Right atrium auricular region (tissue), 2 donors: ENCODE measurements around the gene C10orf71. TPM values are rescaled to one million over a fixed set of nuclear protein-coding genes. Genes with fewer than 3 reads are reported as not detected.

Source experiments
- DNase-seq: peaks from one replicate; pipeline ENCODE4 v3.0.0-alpha.2; 2019; ENCODE audit warnings: low spot score
- H3K27ac ChIP-seq, 2 donors: fragments of 200-600 bp; sonication (generic); 1 replicate in 1 of 2; 2 replicates in 1 of 2; pipeline ENCODE4 v1.5.1; 2016 to 2019
- H3K27me3 ChIP-seq, 2 donors: fragments of 200-600 bp; sonication (generic); one replicate each; pipeline versions ENCODE4 v1.5.1 to v1.6.0; 2017 to 2019
- H3K36me3 ChIP-seq: fragments of 200-600 bp; sonication (generic); one replicate; pipeline ENCODE4 v1.5.1; 2016
- H3K4me1 ChIP-seq, 2 donors: fragments of 200-600 bp; sonication (generic); one replicate each; pipeline versions ENCODE4 v1.5.1 to v1.6.0; 2017 to 2019
- H3K4me3 ChIP-seq, 2 donors: fragments of 200-600 bp; sonication (generic); 1 replicate in 1 of 2; 2 replicates in 1 of 2; pipeline ENCODE4 v1.5.1; 2017 to 2019; ENCODE audit warnings: mild to moderate bottlenecking in 1 of 2, moderate library complexity in 1 of 2
- H3K9me3 ChIP-seq, 2 donors: fragments of 200-600 bp; sonication (generic); one replicate each; pipeline ENCODE4 v1.5.1; 2019
- total RNA-seq, 2 donors: library from RNA; depleted of rRNA; stranded (reverse); fragments of >200 nt; gene quantifications; one replicate each; pipeline ENCODE4 v1.1.0, GENCODE V29; 2016
- TF ChIP-seq, protein P1 (sequence below), 2 donors: fragments of 200-600 bp; sonication (generic); IDR thresholded peaks; one replicate each; pipeline ENCODE4 v1.5.1; 2019; ENCODE audit warnings: antibody characterized with exemption in 2 of 2

C10orf71 gene
- total RNA-seq, 2 donors from 2014 or later: 34.9 to 48.2 TPM

GRCh38 chr10:49349390-49349789 is 50.4 kb downstream of the C10orf71 start:
- H3K27me3 ChIP-seq: no peaks in the 10 kb centered on the region
- TF ChIP-seq, protein P1, sequence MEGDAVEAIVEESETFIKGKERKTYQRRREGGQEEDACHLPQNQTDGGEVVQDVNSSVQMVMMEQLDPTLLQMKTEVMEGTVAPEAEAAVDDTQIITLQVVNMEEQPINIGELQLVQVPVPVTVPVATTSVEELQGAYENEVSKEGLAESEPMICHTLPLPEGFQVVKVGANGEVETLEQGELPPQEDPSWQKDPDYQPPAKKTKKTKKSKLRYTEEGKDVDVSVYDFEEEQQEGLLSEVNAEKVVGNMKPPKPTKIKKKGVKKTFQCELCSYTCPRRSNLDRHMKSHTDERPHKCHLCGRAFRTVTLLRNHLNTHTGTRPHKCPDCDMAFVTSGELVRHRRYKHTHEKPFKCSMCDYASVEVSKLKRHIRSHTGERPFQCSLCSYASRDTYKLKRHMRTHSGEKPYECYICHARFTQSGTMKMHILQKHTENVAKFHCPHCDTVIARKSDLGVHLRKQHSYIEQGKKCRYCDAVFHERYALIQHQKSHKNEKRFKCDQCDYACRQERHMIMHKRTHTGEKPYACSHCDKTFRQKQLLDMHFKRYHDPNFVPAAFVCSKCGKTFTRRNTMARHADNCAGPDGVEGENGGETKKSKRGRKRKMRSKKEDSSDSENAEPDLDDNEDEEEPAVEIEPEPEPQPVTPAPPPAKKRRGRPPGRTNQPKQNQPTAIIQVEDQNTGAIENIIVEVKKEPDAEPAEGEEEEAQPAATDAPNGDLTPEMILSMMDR (IDR thresholded peaks at IDR 0.05): no peak
- H3K9me3 ChIP-seq: peaks cover 0 to 12% of the 10 kb centered on the region in 2 donors
- no peak overlapping the region for H3K4me3 ChIP-seq
- H3K27ac ChIP-seq: no peak overlapping the region
- no peaks in the 10 kb centered on the region for H3K4me1 ChIP-seq
- DNase-seq: no peak
- H3K36me3 ChIP-seq: no peaks in the 10 kb centered on the region

DNA sequence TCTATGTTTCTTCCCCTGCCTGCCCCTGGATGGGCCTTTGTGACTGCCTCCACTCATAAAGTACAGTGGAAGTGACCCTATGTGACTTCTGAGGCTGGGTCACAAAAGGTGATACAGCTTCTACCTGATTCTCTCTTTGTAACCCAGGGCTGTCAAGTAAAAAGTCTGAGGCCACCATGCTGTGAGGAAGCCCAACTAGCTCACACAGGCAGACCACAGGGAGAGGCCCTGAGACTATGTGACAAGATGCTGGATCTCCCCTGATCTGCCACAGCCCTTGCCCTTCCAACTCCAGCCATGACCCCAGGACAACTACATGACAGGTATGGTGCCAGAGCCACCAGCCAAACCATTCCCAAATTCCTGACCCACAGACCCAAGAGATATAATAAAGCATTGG is 51.2 kb downstream of the C10orf71 start:
- Histone ChIP-seq H3K4me3 (no peak overlapping the region), H3K27ac (no peak overlapping the region), H3K9me3 (peaks cover 0 to 12% of the 10 kb centered on the region in 2 donors), H3K27me3 (no peaks in the 10 kb centered on the region), H3K36me3 (no peaks in the 10 kb centered on the region), H3K4me1 (no peaks in the 10 kb centered on the region)
- TF ChIP-seq, protein P1 (IDR thresholded peaks at IDR 0.05): no peak
- no peak for DNase-seq

DNA sequence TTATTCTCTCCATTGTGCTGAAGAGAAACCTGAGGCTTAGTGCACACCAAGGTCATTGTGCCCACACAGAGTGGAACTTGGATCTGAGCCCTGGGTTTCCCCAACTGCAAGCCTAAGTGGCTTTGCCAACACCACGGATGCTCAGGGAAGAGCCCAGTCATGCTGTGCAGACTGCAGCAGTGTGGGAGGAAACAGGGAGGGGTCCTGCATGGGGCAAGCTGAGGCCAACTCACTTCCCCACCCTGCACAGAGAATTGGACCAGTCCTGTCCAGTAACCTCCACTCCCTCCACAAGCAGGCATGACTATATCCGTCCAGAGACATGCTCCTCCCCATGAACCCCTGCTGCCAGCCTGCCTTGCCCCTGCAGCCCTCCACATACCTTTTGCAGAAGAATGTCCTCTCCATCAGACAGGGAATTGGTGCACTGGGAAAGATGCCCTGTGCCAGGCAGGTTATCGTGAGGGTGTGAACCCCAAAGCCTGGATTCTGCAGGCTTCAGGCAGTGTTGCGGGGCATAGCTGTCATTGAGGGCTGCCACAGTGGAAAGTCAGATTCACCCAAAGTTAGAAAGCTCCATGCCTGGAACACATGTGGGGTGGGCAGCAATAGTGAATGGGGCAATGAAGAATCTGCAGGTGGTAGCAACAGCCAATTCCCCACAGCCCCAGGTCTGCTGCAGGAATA is 52.0 kb downstream of the C10orf71 start:
- H3K4me1 ChIP-seq: no peaks in the 10 kb centered on the region
- H3K36me3 ChIP-seq: no peaks in the 10 kb centered on the region
- H3K4me3 ChIP-seq: no peak overlapping the region
- H3K27ac ChIP-seq: no peak overlapping the region
- H3K9me3 ChIP-seq: peaks cover 0 to 12% of the 10 kb centered on the region in 2 donors
- TF ChIP-seq, protein P1 (IDR thresholded peaks at IDR 0.05): no peak
- DNase-seq: no peak
- H3K27me3 ChIP-seq: no peaks in the 10 kb centered on the region

DNA sequence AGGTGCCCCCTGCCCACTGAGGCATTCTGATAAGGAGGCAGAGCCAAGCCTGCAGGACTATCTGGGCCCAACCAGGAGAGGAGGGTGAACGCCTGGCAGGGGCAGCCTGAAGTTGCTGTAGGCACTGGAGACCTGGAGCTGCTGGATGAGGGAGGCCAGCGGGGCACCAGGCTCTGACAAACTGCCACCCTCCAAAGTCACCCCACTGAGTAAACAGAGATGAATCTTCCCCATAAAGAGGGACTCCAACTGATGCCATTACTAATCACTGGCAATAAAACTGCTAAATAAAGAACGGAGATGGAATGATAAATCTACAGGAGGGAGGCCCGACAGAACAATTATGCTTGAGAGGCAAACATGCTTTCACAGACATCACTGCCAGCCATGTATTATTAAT is 52.7 kb downstream of the C10orf71 start:
- no peak for DNase-seq
- Histone ChIP-seq H3K4me1 (no peaks in the 10 kb centered on the region), H3K36me3 (no peaks in the 10 kb centered on the region), H3K4me3 (no peak overlapping the region), H3K27ac (no peak overlapping the region), H3K27me3 (no peaks in the 10 kb centered on the region), H3K9me3 (peaks cover 0 to 12% of the 10 kb centered on the region in 2 donors)
- TF ChIP-seq, protein P1 (IDR thresholded peaks at IDR 0.05): no peak

GRCh38 chr10:49352323-49352722 is 53.4 kb downstream of the C10orf71 start:
- peak; percentile 51 for DNase-seq
- Histone ChIP-seq H3K27ac (no peak overlapping the region), H3K27me3 (no peaks in the 10 kb centered on the region), H3K4me3 (no peak overlapping the region), H3K4me1 (no peaks in the 10 kb centered on the region), H3K36me3 (no peaks in the 10 kb centered on the region), H3K9me3 (peaks cover 0 to 12% of the 10 kb centered on the region in 2 donors)
- TF ChIP-seq, protein P1 (IDR thresholded peaks at IDR 0.05): no peak
